A549 (cell line): ENCODE data around the gene MBNL1. TPM values are rescaled to one million over a fixed set of nuclear protein-coding genes. Genes with fewer than 3 reads are reported as not detected.
A peak's percentile ranks its signal among the peaks of the same experiment; 100 is the strongest.
"Not testable (repeated sequence)": the region's sequence is repeated elsewhere in the genome, so short reads cannot be mapped to it uniquely, and the experiment has no call there.

Source experiments
- ATAC-seq, 2 experiments: fragments of 200-7000 bp in 1 of 2; fragments of >200 bp in 1 of 2; cut with Nextera tagmentation in 1 of 2; cut with Tn5 transposase in 1 of 2; 3 replicates each; pipeline versions ENCODE4 v1.8.0 to v1.9.1; 2018 to 2020; ENCODE audit warnings: mild to moderate bottlenecking in 1 of 2, moderate library complexity in 1 of 2
- CTCF ChIA-PET: fragments of 300-600 bp; sonication (Branson Sonifier 250); formaldehyde crosslinking; extraction: SDS; loops from one replicate; lab custom pipeline; 2021; ENCODE audit warnings: antibody characterized with exemption, inconsistent platforms; lab: Yijun Ruan, JAX
- POLR2A ChIA-PET: fragments of 350-600 bp; formaldehyde crosslinking; extraction: SDS; loops from one replicate; lab custom pipeline; 2021; ENCODE audit warnings: antibody characterized with exemption, inconsistent platforms; lab: Yijun Ruan, JAX
- DNase-seq, 2 experiments: peaks; one replicate each; pipeline versions ENCODE4 v3.0.0 to v3.0.0-alpha.2; 2011 to 2016; ENCODE audit warnings: low read depth in 1 of 2, low spot score in 1 of 2
- FAIRE-seq: peaks from 2 replicates; lab custom pipeline; 2011; peaks lifted over from hg19 to GRCh38; lab: Jason Lieb, UNC
- H3K27ac ChIP-seq, 2 experiments: fragments of >200 bp; sonication (Bioruptor Twin); formaldehyde crosslinking; 3 replicates each; pipeline ENCODE4 v1.5.1; 2016 to 2017
- H3K4me1 ChIP-seq: fragments of >200 bp; sonication (Bioruptor Twin); formaldehyde crosslinking; 3 replicates; pipeline ENCODE4 v1.6.1; 2016
- H3K4me2 ChIP-seq: fragments of >200 bp; sonication (Bioruptor Twin); formaldehyde crosslinking; 3 replicates; pipeline ENCODE4 v1.6.1; 2016
- H3K4me3 ChIP-seq: fragments of >200 bp; sonication (Bioruptor Twin); formaldehyde crosslinking; 3 replicates; pipeline ENCODE4 v1.5.1; 2016
- H3K9me3 ChIP-seq: fragments of >200 bp; sonication (Bioruptor Twin); formaldehyde crosslinking; 3 replicates; pipeline ENCODE4 v1.6.1; 2016
- CTCF ChIP-seq: fragments of >200 bp; sonication (Bioruptor Twin); formaldehyde crosslinking; IDR thresholded peaks from 3 replicates; pipeline ENCODE4 v1.5.1; 2016
- ELK1 ChIP-seq: fragments of 150-350 bp; IDR thresholded peaks from 2 replicates; pipeline ENCODE4 v1.6.1; 2014; ENCODE audit warnings: low read depth, mild to moderate bottlenecking, low read length
- FOXS1 ChIP-seq: fragments of 250-450 bp; sonication (Bioruptor Pico); IDR thresholded peaks from 2 replicates; pipeline ENCODE4 v1.5.0; 2020; ENCODE audit warnings: mild to moderate bottlenecking, moderate library complexity
- HEYL ChIP-seq: fragments of 250-450 bp; sonication (Bioruptor Pico); IDR thresholded peaks from 2 replicates; pipeline ENCODE4 v1.8.0; 2021; ENCODE audit warnings: mild to moderate bottlenecking, moderate library complexity
- HOXB13 ChIP-seq: fragments of 250-450 bp; sonication (Bioruptor Pico); IDR thresholded peaks from 2 replicates; pipeline ENCODE4 v1.5.0; 2020; ENCODE audit warnings: low read depth, mild to moderate bottlenecking, moderate library complexity
- HOXB5 ChIP-seq: fragments of 250-450 bp; sonication (Bioruptor Pico); IDR thresholded peaks from 2 replicates; pipeline ENCODE4 v1.5.0; 2020; ENCODE audit warnings: mild to moderate bottlenecking, moderate library complexity
- MAFK ChIP-seq: fragments of 450-650 bp; IDR thresholded peaks from 2 replicates; pipeline ENCODE4 v1.6.1; 2014; ENCODE audit not compliant: partially characterized antibody
- NFE2L2 ChIP-seq: fragments of 150-350 bp; conservative IDR thresholded peaks from 2 replicates; pipeline ENCODE4 v1.6.1; 2014; ENCODE audit warnings: low read length
- POLR2A ChIP-seq: IDR thresholded peaks from 2 replicates; pipeline ENCODE4 v1.6.1; 2012; ENCODE audit warnings: mild to moderate bottlenecking, low read length
- RARB ChIP-seq: fragments of 250-450 bp; sonication (Bioruptor Pico); IDR thresholded peaks from 2 replicates; pipeline ENCODE4 v1.8.0; 2021; ENCODE audit warnings: mild to moderate bottlenecking, moderate library complexity
- SMC3 ChIP-seq: fragments of >200 bp; sonication (Bioruptor Twin); formaldehyde crosslinking; IDR thresholded peaks from 3 replicates; pipeline ENCODE4 v1.6.1; 2018; ENCODE audit warnings: inconsistent platforms
- ZFP36 ChIP-seq: fragments of 450-650 bp; IDR thresholded peaks from 2 replicates; pipeline ENCODE4 v1.6.1; 2014; ENCODE audit warnings: borderline replicate concordance; ENCODE audit not compliant: partially characterized antibody
- WGBS: methylation state at CpG from one replicate; pipeline ENCODE4 v1.1.6; 2017; ENCODE audit errors: missing lambda C conversion rate; 5-methylcytosine and 5-hydroxymethylcytosine counted together
- polyA plus RNA-seq, 4 experiments: library from polyadenylated mRNA; depleted of rRNA in 3 of 4; stranded (reverse); fragments of >200 nt; fragmentation: RNase III in 1 of 4; extraction: RNeasy Plus Mini Kit Qiagen cat#74134 plus additional on column Dnase treatment in 1 of 4; gene quantifications; 2 replicates in 3 of 4; 3 replicates in 1 of 4; pipeline ENCODE4 v1.2.3, GENCODE V29; 2011 to 2017

The MBNL1 gene
- polyA plus RNA-seq, 2 of the 4 experiments (the other 2 are of a cell fraction): 60.5 to 92.5 TPM

GRCh38 chr3:152436707-152437590 is 168.2 kb downstream of the MBNL1 start:
- DNase-seq (no peak), FAIRE-seq (no peak)

GRCh38 chr3:152438181-152438580 is 169.5 kb downstream of the MBNL1 start:
- TF ChIP-seq HOXB5 (CRISPR knock-in tag): no peak
- TF ChIP-seq POLR2A: no peak
- TF ChIP-seq HEYL (CRISPR knock-in tag): no peak
- TF ChIP-seq HOXB13 (CRISPR knock-in tag): no peak
- no peak for TF ChIP-seq RARB (CRISPR knock-in tag)
- TF ChIP-seq SMC3: no peak
- no peak for TF ChIP-seq CTCF
- TF ChIP-seq ZFP36: no peak
- TF ChIP-seq MAFK: no peak
- no peak for TF ChIP-seq FOXS1 (CRISPR knock-in tag)
- TF ChIP-seq NFE2L2: no peak
- Histone ChIP-seq H3K27ac (no peak overlapping the region), H3K4me3 (no peak overlapping the region), H3K9me3 (peaks cover 6% of the 10 kb centered on the region; the same call in 1 of the 3 replicates), H3K4me1 (peaks cover 16% of the 10 kb centered on the region), H3K4me2 (no peak overlapping the region)
- WGBS: 91% methylated on average over 1 of the region's 1 CpG
- no peak for FAIRE-seq
- ATAC-seq: no peak
- ChIA-PET CTCF (interaction anchor here (1.0 to 1.7 kb wide), 2 partner anchors 8 to 29 kb away, joined by 3 to 4 read pairs; no protein-coding TSS in a partner anchor), POLR2A (no interaction called here)
- DNase-seq: no peak

More at GRCh38 chr3:152436707-152437590, 168.2 kb downstream of the MBNL1 start:
- CTCF ChIA-PET: interaction anchor here (0.8 to 1.7 kb wide), 4 partner anchors 13 to 151 kb away, joined by 3 read pairs; no protein-coding TSS in a partner anchor
- TF ChIP-seq ELK1 (no peak), MAFK (peak; percentile 91)
- Histone ChIP-seq H3K4me2 (no peak overlapping the region), H3K4me1 (peaks cover 9% of the 10 kb centered on the region; the same call in 2 of the 3 replicates), H3K27ac (no peak overlapping the region), H3K4me3 (no peak overlapping the region), H3K9me3 (peaks cover 6% of the 10 kb centered on the region; the same call in 1 of the 3 replicates)
- 82% methylated on average over 7 of the region's 7 CpGs for WGBS
- POLR2A ChIA-PET: no interaction called here
- ATAC-seq: no peak

- ChIA-PET CTCF (interaction anchor here (1.0 kb wide), 1 partner anchor 9 kb away, joined by 4 read pairs; no protein-coding TSS in a partner anchor), POLR2A (no interaction called here)
- Histone ChIP-seq H3K9me3 (peaks cover 6% of the 10 kb centered on the region; the same call in 1 of the 3 replicates), H3K4me2 (no peak overlapping the region), H3K4me1 (peaks cover 21% of the 10 kb centered on the region), H3K4me3 (no peak overlapping the region), H3K27ac (no peak overlapping the region)
- ATAC-seq: no peak
- FAIRE-seq: no peak
- 92% methylated on average over 6 of the region's 6 CpGs for WGBS
- no peak for DNase-seq
- no peak for TF ChIP-seq ELK1
Observed at GRCh38 chr3:152438706-152439105, 170.0 kb downstream of the MBNL1 start.

GRCh38 chr3:152440243-152440642 is 171.5 kb downstream of the MBNL1 start:
- DNase-seq, H3K4me3 ChIP-seq, H3K4me2 ChIP-seq, ATAC-seq, FAIRE-seq, H3K27ac ChIP-seq, H3K9me3 ChIP-seq, POLR2A ChIA-PET: not testable (repeated sequence)
- CTCF ChIA-PET: interaction anchor here (0.6 to 1.4 kb wide), 3 partner anchors 50 to 1041 kb away, joined by 3 read pairs; no protein-coding TSS in a partner anchor
- WGBS: 83% methylated on average over 5 of the region's 5 CpGs
- H3K4me1 ChIP-seq: peaks cover 36% of the 10 kb centered on the region
